ENCODE data around the gene TERT. TPM values are rescaled to one million over a fixed set of nuclear protein-coding genes. Genes with fewer than 3 reads are reported as not detected.
"Not testable (repeated sequence)": the region's sequence is repeated elsewhere in the genome, so short reads cannot be mapped to it uniquely, and the experiment has no call there.

The TERT gene
- total and polyA plus RNA-seq, 2 of the 8 experiments (the other 6 are each of a cell fraction or from before 2014, with no cell fraction given): 13.1 to 23.1 TPM

GRCh38 chr5:1339139-1339817 lies 44.4 kb upstream of the TERT start:
- Histone ChIP-seq H3K36me3 (ENCODE audit: control insufficient read depth in 2 of 4, insufficient read depth in 4 of 4, low read length in 3 of 4) (peaks cover 36 to 59% (median 54%) of the 10 kb centered on the region in 4 experiments), H4K8ac (ENCODE audit: extremely low read depth, insufficient read depth, low read length) (peak overlapping the region; percentile 79), H3K79me2 (ENCODE audit: control insufficient read depth in 1 of 2, insufficient read depth in 2 of 2, low read length in 2 of 2) (peaks cover 0 to 13% of the 10 kb centered on the region in 2 experiments; a peak in 2 of 4 replicates), H4K20me1 (replicated peaks in 1 of 2; ENCODE audit: control insufficient read depth in 1 of 2, insufficient read depth in 2 of 2, low read length in 2 of 2) (peaks cover 15 to 27% of the 10 kb centered on the region in 2 experiments)
- H4K5ac ChIP-seq (ENCODE audit: insufficient read length, low read depth, low read length); H2BK120ac ChIP-seq (replicated peaks; ENCODE audit: low read depth, low read length); H3K18ac ChIP-seq (ENCODE audit: extremely low read depth, low read length); H2BK12ac ChIP-seq (ENCODE audit: low read depth, low read length); H2AFZ ChIP-seq (ENCODE audit: low read length); H3K23ac ChIP-seq (ENCODE audit: insufficient read length); H3K27ac ChIP-seq (ENCODE audit: low read depth, low read length); H3K9me3 ChIP-seq (ENCODE audit: insufficient read depth in 2 of 2, low read depth in 1 of 2, low read length in 1 of 2); H3K23me2 ChIP-seq (ENCODE audit: low read depth, low read length); H3K14ac ChIP-seq (ENCODE audit: insufficient read length); H3K4me3 ChIP-seq (ENCODE audit: extremely low read depth in 1 of 4, insufficient read depth in 2 of 4, low read depth in 3 of 4, low read length in 4 of 4); H2BK15ac ChIP-seq (ENCODE audit: low read length); H2BK5ac ChIP-seq (ENCODE audit: low read depth, low read length); H3K9ac ChIP-seq (replicated peaks in 1 of 4; ENCODE audit: extremely low read depth in 1 of 4, low read depth in 3 of 4, low read length in 3 of 4); H3K4me1 ChIP-seq (replicated peaks in 1 of 4; ENCODE audit: control insufficient read depth in 3 of 4, insufficient read depth in 4 of 4, low read length in 3 of 4); H3K27me3 ChIP-seq (replicated peaks in 1 of 4; ENCODE audit: control insufficient read depth in 3 of 4, extremely low read depth in 1 of 4, insufficient read depth in 3 of 4, low read length in 3 of 4); FAIRE-seq; H2BK20ac ChIP-seq (ENCODE audit: low read length); H3K79me1 ChIP-seq (ENCODE audit: low read depth, low read length); H3K4ac ChIP-seq (replicated peaks; ENCODE audit: insufficient read length, low read depth, low read length); POLR2A ChIA-PET (ENCODE audit: partially characterized antibody); DNase-seq (ENCODE audit: low read depth in 1 of 2, low spot score in 2 of 2); H4K91ac ChIP-seq (replicated peaks; ENCODE audit: insufficient read length, low read length); H3K56ac ChIP-seq (replicated peaks; ENCODE audit: insufficient read length, low read depth, low read length); H3K4me2 ChIP-seq (ENCODE audit: insufficient read depth in 1 of 2, low read depth in 2 of 2, low read length in 2 of 2); H2AK5ac ChIP-seq (ENCODE audit: low read depth, low read length): not testable (repeated sequence)
- 93% methylated on average over 17 of the region's 34 CpGs; no CpG with 5 or more reads in 1 of the 2 experiments for WGBS, 2 experiments (ENCODE audit: extremely low coverage in 1 of 2, insufficient coverage in 1 of 2, insufficient read length in 1 of 2, insufficient replicate concordance in 2 of 2, low coverage in 1 of 2, low lambda C conversion rate in 2 of 2, missing lambda C conversion rate in 1 of 2)
- CTCF ChIA-PET (ENCODE audit: partially characterized antibody): interaction anchor here (0.8 kb wide), 1 partner anchor 15 kb away, joined by 3 read pairs; no protein-coding TSS in a partner anchor
